Mesenchymal stem cell (in vitro differentiated cells and primary cell): ENCODE results near the gene CNNM2.

Source experiments
- DNase-seq: peaks from one replicate; pipeline ENCODE4 v3.0.0-alpha.2; 2013
- H2AFZ ChIP-seq: one replicate; pipeline ENCODE4 v1.6.1; 2013; ENCODE audit warnings: low read depth, mild to moderate bottlenecking, control low read depth, inconsistent platforms, low read length, moderate library complexity
- H2AK5ac ChIP-seq: 2 replicates; pipeline ENCODE4 v1.6.1; 2013; ENCODE audit warnings: low read length, moderate library complexity, mild to moderate bottlenecking, inconsistent platforms; ENCODE audit not compliant: severe bottlenecking
- H2BK120ac ChIP-seq: one replicate; pipeline ENCODE4 v1.6.1; 2013; ENCODE audit warnings: low read depth, mild to moderate bottlenecking, inconsistent platforms, low read length, moderate library complexity
- H2BK12ac ChIP-seq, 2 experiments: one replicate each; pipeline ENCODE4 v1.6.1; 2013; ENCODE audit warnings: inconsistent platforms in 2 of 2, low read length in 2 of 2, mild to moderate bottlenecking in 2 of 2, moderate library complexity in 2 of 2, control low read depth in 1 of 2
- H2BK15ac ChIP-seq: one replicate; pipeline ENCODE4 v1.6.1; 2013; ENCODE audit warnings: mild to moderate bottlenecking, low read depth, inconsistent platforms; ENCODE audit not compliant: poor library complexity, severe bottlenecking
- H2BK5ac ChIP-seq: 2 replicates; pipeline ENCODE4 v1.6.1; 2013; ENCODE audit warnings: low read depth, mild to moderate bottlenecking, low read length, control low read depth, inconsistent platforms; ENCODE audit not compliant: poor library complexity, severe bottlenecking
- H3K14ac ChIP-seq, 2 experiments: one replicate each; pipeline ENCODE4 v1.6.1; 2013; ENCODE audit warnings: inconsistent platforms in 2 of 2, low read length in 2 of 2, control low read depth in 1 of 2, mild to moderate bottlenecking in 1 of 2, moderate library complexity in 1 of 2
- H3K18ac ChIP-seq, 2 experiments: one replicate each; pipeline ENCODE4 v1.6.1; 2013; ENCODE audit warnings: inconsistent platforms in 2 of 2, low read length in 2 of 2, control low read depth in 1 of 2, low read depth in 1 of 2, mild to moderate bottlenecking in 1 of 2
- H3K23ac ChIP-seq, 2 experiments: one replicate each; pipeline ENCODE4 v1.6.1; 2013; ENCODE audit warnings: inconsistent platforms in 2 of 2, low read length in 2 of 2, mild to moderate bottlenecking in 2 of 2, moderate library complexity in 2 of 2, control low read depth in 1 of 2
- H3K27ac ChIP-seq: 2 replicates; pipeline ENCODE4 v1.5.1; 2013; ENCODE audit warnings: mild to moderate bottlenecking, moderate library complexity, low read length, control low read depth, inconsistent platforms; ENCODE audit not compliant: poor library complexity, severe bottlenecking
- H3K27me3 ChIP-seq, 2 experiments: 2 replicates each; pipeline versions ENCODE4 v1.6.1 to v1.7.0; 2013; ENCODE audit warnings: low read length in 2 of 2, mild to moderate bottlenecking in 2 of 2, moderate library complexity in 2 of 2, control low read depth in 1 of 2, inconsistent platforms in 1 of 2; ENCODE audit not compliant: control insufficient read depth in 1 of 2, insufficient read depth in 1 of 2
- H3K36me3 ChIP-seq, 2 experiments: 2 replicates each; pipeline versions ENCODE4 v1.6.1 to v1.7.0; 2013; ENCODE audit warnings: low read length in 2 of 2, control low read depth in 1 of 2, inconsistent platforms in 1 of 2, low read depth in 1 of 2, mild to moderate bottlenecking in 1 of 2; ENCODE audit not compliant: insufficient read depth in 2 of 2, control insufficient read depth in 1 of 2
- H3K4ac ChIP-seq, 2 experiments: one replicate each; pipeline ENCODE4 v1.6.1; 2013; ENCODE audit warnings: inconsistent platforms in 2 of 2, low read length in 2 of 2, mild to moderate bottlenecking in 2 of 2, moderate library complexity in 2 of 2, control low read depth in 1 of 2, low read depth in 1 of 2
- H3K4me1 ChIP-seq: 2 replicates; pipeline ENCODE4 v1.6.1; 2013; ENCODE audit warnings: low read depth, low read length, control low read depth; ENCODE audit not compliant: control insufficient read depth, insufficient read depth
- H3K4me2 ChIP-seq: 2 replicates; pipeline ENCODE4 v1.6.1; 2013; ENCODE audit warnings: low read length, mild to moderate bottlenecking, inconsistent platforms; ENCODE audit not compliant: poor library complexity, severe bottlenecking
- H3K4me3 ChIP-seq, 2 experiments: 2 replicates each; pipeline versions ENCODE4 v1.5.1 to v1.7.0; 2013; ENCODE audit warnings: low read length in 2 of 2, mild to moderate bottlenecking in 2 of 2, control low read depth in 1 of 2, low read depth in 1 of 2; ENCODE audit not compliant: insufficient read depth in 1 of 2
- H3K79me1 ChIP-seq: replicated peaks from 2 replicates; pipeline ENCODE4 v1.6.1; 2013; ENCODE audit warnings: mild to moderate bottlenecking, control low read depth, low read length, inconsistent platforms; ENCODE audit not compliant: poor library complexity, severe bottlenecking
- H3K9ac ChIP-seq: 2 replicates; pipeline ENCODE4 v1.7.0; 2013; ENCODE audit warnings: mild to moderate bottlenecking, low read length, moderate library complexity
- H3K9me3 ChIP-seq: 2 replicates; pipeline ENCODE4 v1.7.0; 2013; ENCODE audit warnings: mild to moderate bottlenecking, low read length; ENCODE audit not compliant: control insufficient read depth
- H4K8ac ChIP-seq: one replicate; pipeline ENCODE4 v1.6.1; 2013; ENCODE audit warnings: inconsistent platforms, mild to moderate bottlenecking, low read length, moderate library complexity
- H4K91ac ChIP-seq: one replicate; pipeline ENCODE4 v1.6.1; 2013; ENCODE audit warnings: mild to moderate bottlenecking, low read length, inconsistent platforms
- WGBS: methylation state at CpG from one replicate; pipeline ENCODE4 v1.1.7; 2013; ENCODE audit warnings: mixed read lengths; 5-methylcytosine and 5-hydroxymethylcytosine counted together

The CNNM2 gene

DNA sequence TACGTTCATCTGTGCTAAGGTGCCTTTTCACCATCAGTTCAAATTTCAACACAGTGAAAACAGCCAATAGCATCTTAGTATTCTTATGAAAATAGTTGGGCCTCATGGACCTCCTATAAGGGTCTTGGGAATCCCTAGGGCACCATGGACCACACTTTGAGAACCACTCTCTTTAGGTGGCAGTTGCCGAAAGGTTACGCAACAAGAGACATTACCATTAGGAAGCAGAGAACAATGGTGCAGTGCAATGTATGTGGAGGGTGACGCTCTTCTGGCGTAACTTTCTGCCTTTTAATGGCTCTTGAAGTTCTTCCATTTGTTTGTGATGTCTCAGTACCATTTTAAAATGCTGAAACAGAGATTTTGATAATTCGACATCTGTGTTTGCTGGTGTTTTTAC, 131.1 kb downstream of the CNNM2 start:
- H3K9me3 ChIP-seq: no peaks in the 10 kb centered on the region
- H3K23ac ChIP-seq: no peak overlapping the region
- H3K36me3 ChIP-seq: no peaks in the 10 kb centered on the region
- H3K4me1 ChIP-seq: no peaks in the 10 kb centered on the region
- no peak overlapping the region for H3K4me3 ChIP-seq
- H3K79me1 ChIP-seq: no peaks in the 10 kb centered on the region
- H2AK5ac ChIP-seq: no peak overlapping the region
- H4K91ac ChIP-seq: no peak overlapping the region
- no peak overlapping the region for H2BK15ac ChIP-seq
- H2AFZ ChIP-seq: no peak overlapping the region
- H3K27ac ChIP-seq: no peak overlapping the region
- H2BK5ac ChIP-seq: no peak overlapping the region
- no peak overlapping the region for H3K14ac ChIP-seq
- no peak overlapping the region for H4K8ac ChIP-seq
- H3K4ac ChIP-seq: no peak overlapping the region
- DNase-seq: no peak
- no peak overlapping the region for H3K9ac ChIP-seq
- no peak overlapping the region for H3K4me2 ChIP-seq
- no peaks in the 10 kb centered on the region for H3K27me3 ChIP-seq
- no peak overlapping the region for H2BK12ac ChIP-seq
- 92% methylated on average over 6 of the region's 6 CpGs for WGBS
- H2BK120ac ChIP-seq: no peak overlapping the region
- no peak overlapping the region for H3K18ac ChIP-seq

DNA sequence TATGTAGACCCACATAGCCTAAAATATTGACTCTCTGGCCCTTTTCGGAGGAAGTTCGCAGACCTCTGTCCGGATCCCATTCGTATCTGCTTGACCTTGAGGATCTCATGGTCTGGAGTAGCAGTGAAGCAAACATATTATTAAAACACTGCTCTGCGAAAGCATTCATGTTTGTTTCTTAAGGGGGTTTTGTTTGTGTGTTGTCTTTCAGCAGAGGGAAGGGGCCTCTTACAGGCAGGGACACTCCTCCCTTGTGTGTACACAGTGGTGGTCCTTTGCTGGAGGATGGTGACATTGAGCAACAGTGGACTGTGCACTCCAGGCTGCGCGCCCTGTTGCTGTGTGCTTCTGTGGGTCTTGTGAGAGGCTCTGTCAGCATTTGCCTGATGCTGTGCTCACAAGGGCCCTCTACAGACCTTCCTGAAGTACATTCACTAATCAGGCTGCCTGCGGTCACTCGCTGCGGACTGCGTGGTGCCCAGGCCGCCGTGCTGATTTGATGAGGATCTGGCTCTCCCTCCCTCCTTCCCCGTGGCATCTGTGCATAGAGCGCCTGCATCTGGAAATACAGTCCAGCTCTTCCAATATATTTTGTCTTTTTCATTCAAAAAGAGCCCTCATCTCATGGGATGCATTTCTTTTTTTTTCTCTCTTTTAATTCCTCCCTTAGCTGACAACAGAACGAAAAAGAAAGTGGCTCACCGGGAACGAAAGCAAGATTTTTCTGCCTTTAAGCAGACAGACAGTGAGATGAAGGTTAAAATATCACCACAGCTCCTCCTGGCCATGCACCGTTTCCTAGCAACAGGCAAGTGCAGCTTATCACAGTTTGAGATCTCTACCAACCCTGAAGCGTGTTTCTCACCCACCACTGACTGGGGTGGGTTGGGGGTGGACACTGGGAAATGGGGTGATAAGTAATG, 135.8 kb downstream of the CNNM2 start:
- H3K79me1 ChIP-seq: no peaks in the 10 kb centered on the region
- H3K4me2 ChIP-seq: peak overlapping the region; percentile 23
- no peak overlapping the region for H3K27ac ChIP-seq
- peak; percentile 73 for DNase-seq
- H3K4me1 ChIP-seq: peaks cover 1% of the 10 kb centered on the region
- H3K9ac ChIP-seq: peak overlapping the region; percentile 85
- no peak overlapping the region for H3K18ac ChIP-seq
- H3K27me3 ChIP-seq: no peaks in the 10 kb centered on the region
- H3K4me3 ChIP-seq: peak overlapping the region in 1 of 2 experiments; percentile 77
- H2AFZ ChIP-seq: no peak overlapping the region
- H4K8ac ChIP-seq: no peak overlapping the region
- no peak overlapping the region for H2BK5ac ChIP-seq
- no peaks in the 10 kb centered on the region for H3K9me3 ChIP-seq
- no peak overlapping the region for H2BK120ac ChIP-seq
- H3K14ac ChIP-seq: no peak overlapping the region
- H3K36me3 ChIP-seq: peaks cover 0 to 5% of the 10 kb centered on the region in 2 experiments
- no peak overlapping the region for H2AK5ac ChIP-seq
- no peak overlapping the region for H2BK12ac ChIP-seq
- no peak overlapping the region for H4K91ac ChIP-seq
- H2BK15ac ChIP-seq: no peak overlapping the region
- H3K23ac ChIP-seq: no peak overlapping the region
- 64% methylated on average over 20 of the region's 20 CpGs for WGBS
- no peak overlapping the region for H3K4ac ChIP-seq

DNA sequence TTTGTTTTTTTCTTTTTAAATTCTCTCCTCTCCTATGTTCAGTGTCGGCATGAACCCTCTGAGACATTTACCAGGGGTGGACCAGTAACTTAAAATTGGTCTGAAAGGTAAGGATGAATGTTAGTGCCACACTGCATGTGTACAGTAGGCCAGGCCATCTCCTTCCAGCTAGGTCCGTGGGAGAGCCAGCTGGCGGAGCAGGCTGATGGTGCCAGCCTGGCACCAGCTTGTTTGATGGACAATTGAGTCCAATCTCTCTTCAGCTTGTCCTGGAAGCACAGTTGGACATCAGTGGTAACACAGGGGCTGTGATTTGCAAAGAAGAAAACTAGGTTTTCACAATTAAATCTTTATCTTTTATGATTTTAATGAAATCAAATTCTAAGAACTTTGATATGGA, 136.5 kb downstream of the CNNM2 start:
- peaks cover 0 to 5% of the 10 kb centered on the region in 2 experiments for H3K36me3 ChIP-seq
- H2AFZ ChIP-seq: no peak overlapping the region
- no peak for DNase-seq
- no peak overlapping the region for H3K14ac ChIP-seq
- H3K9me3 ChIP-seq: no peaks in the 10 kb centered on the region
- H2BK15ac ChIP-seq: no peak overlapping the region
- H3K9ac ChIP-seq: peak overlapping the region; percentile 85
- H3K4me3 ChIP-seq: peak overlapping the region in 1 of 2 experiments; percentile 77
- H4K8ac ChIP-seq: no peak overlapping the region
- no peak overlapping the region for H2BK120ac ChIP-seq
- H3K4me2 ChIP-seq: no peak overlapping the region
- no peak overlapping the region for H2AK5ac ChIP-seq
- peaks cover 1% of the 10 kb centered on the region for H3K4me1 ChIP-seq
- H3K27me3 ChIP-seq: no peaks in the 10 kb centered on the region
- no peak overlapping the region for H2BK5ac ChIP-seq
- H3K18ac ChIP-seq: no peak overlapping the region
- no peaks in the 10 kb centered on the region for H3K79me1 ChIP-seq
- 94% methylated on average over 3 of the region's 3 CpGs for WGBS
- H3K4ac ChIP-seq: no peak overlapping the region
- H2BK12ac ChIP-seq: no peak overlapping the region
- H4K91ac ChIP-seq: no peak overlapping the region
- no peak overlapping the region for H3K23ac ChIP-seq
- H3K27ac ChIP-seq: no peak overlapping the region

DNA sequence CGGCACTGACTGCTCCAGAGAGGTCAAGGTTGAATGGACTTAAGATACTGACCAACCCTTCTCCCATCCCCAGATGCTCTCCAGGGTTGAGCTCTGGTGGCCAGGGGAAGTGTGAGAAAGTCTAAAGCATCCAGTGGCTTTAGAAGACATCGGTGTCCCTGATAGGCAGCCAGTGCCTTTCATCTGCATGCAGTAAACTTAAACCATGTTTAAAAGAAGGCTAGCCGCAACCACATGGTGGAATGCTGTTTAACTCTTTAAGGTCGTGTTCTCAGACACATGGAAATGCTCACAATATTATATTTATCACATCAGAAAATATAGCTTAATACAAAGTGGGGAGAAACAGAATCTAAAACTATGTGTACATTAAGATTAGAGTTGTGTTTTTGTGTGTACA, 137.0 kb downstream of the CNNM2 start:
- WGBS: 57% methylated on average over 3 of the region's 4 CpGs
- H2BK120ac ChIP-seq: no peak overlapping the region
- H3K79me1 ChIP-seq: no peaks in the 10 kb centered on the region
- H4K8ac ChIP-seq: no peak overlapping the region
- no peak overlapping the region for H3K23ac ChIP-seq
- peaks cover 0 to 5% of the 10 kb centered on the region in 2 experiments for H3K36me3 ChIP-seq
- H3K27me3 ChIP-seq: no peaks in the 10 kb centered on the region
- H3K4me1 ChIP-seq: peaks cover 1% of the 10 kb centered on the region
- H2BK12ac ChIP-seq: no peak overlapping the region
- H3K4me3 ChIP-seq: no peak overlapping the region
- no peak overlapping the region for H2BK5ac ChIP-seq
- no peak overlapping the region for H2BK15ac ChIP-seq
- H4K91ac ChIP-seq: no peak overlapping the region
- H2AFZ ChIP-seq: no peak overlapping the region
- peak overlapping the region; percentile 85 for H3K9ac ChIP-seq
- peak; percentile 50 for DNase-seq
- no peak overlapping the region for H3K4me2 ChIP-seq
- H3K14ac ChIP-seq: no peak overlapping the region
- H3K27ac ChIP-seq: no peak overlapping the region
- H3K4ac ChIP-seq: no peak overlapping the region
- H3K9me3 ChIP-seq: no peaks in the 10 kb centered on the region
- H3K18ac ChIP-seq: no peak overlapping the region
- no peak overlapping the region for H2AK5ac ChIP-seq
